C4-2B (cell line): Measurements from ENCODE around the gene PRKCQ.

Experiments used
- ZFX ChIP-seq: fragments of 450-650 bp; IDR thresholded peaks from 2 replicates; pipeline ENCODE4 v1.6.1; 2017
- TF ChIP-seq, protein P1 (sequence below): fragments of 450-650 bp; conservative IDR thresholded peaks from 2 replicates; pipeline ENCODE4 v1.5.1; 2017; ENCODE audit warnings: mild to moderate bottlenecking

DNA sequence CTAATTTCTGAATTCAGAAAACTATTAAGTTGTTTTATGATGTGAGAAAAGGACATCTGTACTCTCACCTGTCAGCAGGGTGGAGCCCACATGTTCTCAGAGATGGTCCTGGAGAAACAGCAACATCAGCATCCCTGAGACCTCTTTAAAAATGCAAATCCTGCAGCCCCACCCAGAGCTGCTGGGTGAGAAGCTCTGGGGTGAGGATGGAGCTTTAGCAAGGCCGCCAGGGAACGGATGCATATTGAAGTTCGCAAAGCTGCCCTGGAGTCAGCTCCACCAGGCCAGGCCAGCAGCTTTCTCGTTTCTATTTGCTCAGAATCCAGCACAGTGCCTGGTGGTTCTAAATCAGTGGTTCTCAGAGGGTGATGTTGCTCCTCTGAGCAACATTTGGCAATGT lies 49.1 kb downstream of the PRKCQ start:
- TF ChIP-seq, protein P1, sequence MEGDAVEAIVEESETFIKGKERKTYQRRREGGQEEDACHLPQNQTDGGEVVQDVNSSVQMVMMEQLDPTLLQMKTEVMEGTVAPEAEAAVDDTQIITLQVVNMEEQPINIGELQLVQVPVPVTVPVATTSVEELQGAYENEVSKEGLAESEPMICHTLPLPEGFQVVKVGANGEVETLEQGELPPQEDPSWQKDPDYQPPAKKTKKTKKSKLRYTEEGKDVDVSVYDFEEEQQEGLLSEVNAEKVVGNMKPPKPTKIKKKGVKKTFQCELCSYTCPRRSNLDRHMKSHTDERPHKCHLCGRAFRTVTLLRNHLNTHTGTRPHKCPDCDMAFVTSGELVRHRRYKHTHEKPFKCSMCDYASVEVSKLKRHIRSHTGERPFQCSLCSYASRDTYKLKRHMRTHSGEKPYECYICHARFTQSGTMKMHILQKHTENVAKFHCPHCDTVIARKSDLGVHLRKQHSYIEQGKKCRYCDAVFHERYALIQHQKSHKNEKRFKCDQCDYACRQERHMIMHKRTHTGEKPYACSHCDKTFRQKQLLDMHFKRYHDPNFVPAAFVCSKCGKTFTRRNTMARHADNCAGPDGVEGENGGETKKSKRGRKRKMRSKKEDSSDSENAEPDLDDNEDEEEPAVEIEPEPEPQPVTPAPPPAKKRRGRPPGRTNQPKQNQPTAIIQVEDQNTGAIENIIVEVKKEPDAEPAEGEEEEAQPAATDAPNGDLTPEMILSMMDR = no peak
- no peak for TF ChIP-seq ZFX
